Motor neuron (in vitro differentiated cells): ENCODE data around the gene RNF186. TPM values are rescaled to one million over a fixed set of nuclear protein-coding genes. Genes with fewer than 3 reads are reported as not detected.
"Not testable (repeated sequence)": the region's sequence is repeated elsewhere in the genome, so short reads cannot be mapped to it uniquely, and the experiment has no call there.

Experiments
- ATAC-seq, 8 experiments: fragments of 200-7000 bp; cut with Tn5 transposase; replicated peaks in 6 of 8; 2 replicates each; pipeline ENCODE4 v1.8.0; 2021; ENCODE audit warnings: mild to moderate bottlenecking in 8 of 8, moderate library complexity in 8 of 8
- H3K27ac ChIP-seq, 2 donors: fragments of 250-450 bp; sonication (Bioruptor Pico); 2 replicates each; pipeline ENCODE4 v1.9.0; 2021; ENCODE audit warnings: antibody characterized with exemption in 2 of 2, mild to moderate bottlenecking in 2 of 2, moderate library complexity in 1 of 2
- H3K4me1 ChIP-seq, 2 donors: fragments of 250-450 bp; sonication (Bioruptor Pico); replicated peaks in 1 of 2; 2 replicates each; pipeline ENCODE4 v1.6.1; 2021; ENCODE audit warnings: antibody characterized with exemption in 2 of 2, mild to moderate bottlenecking in 2 of 2, moderate library complexity in 1 of 2
- H3K4me3 ChIP-seq, 5 donors: fragments of 250-450 bp; sonication (Bioruptor Pico); 2 replicates each; pipeline ENCODE4 v1.9.0; 2021; ENCODE audit warnings: antibody characterized with exemption in 5 of 5, mild to moderate bottlenecking in 5 of 5, moderate library complexity in 4 of 5
- WGBS, 10 experiments: fragments of 450-650 bp; shearing (Covaris generic); methylation state at CpG; one replicate each; pipeline ENCODE4 v1.0.0; 2022; 5-methylcytosine and 5-hydroxymethylcytosine counted together
- in situ Hi-C, 9 experiments: fragments of 400-800 bp; cut with MboI; loops; one replicate each; pipeline ENCODE4 v1.15.0; 2021; ENCODE audit warnings: low sequenced_read_pairs in 9 of 9, low pct_unique_long_range_greater_than_20kb in 2 of 9; ENCODE audit not compliant: unreplicated experiment in 9 of 9
- total RNA-seq, 8 experiments: library from RNA; unstranded; fragments of 300-600 nt; gene quantifications; 2 replicates each; pipeline versions ENCODE4 v1.2.3 to v1.2.4, GENCODE V29; 2022

RNF186 gene
- total RNA-seq, 8 experiments from 2014 or later = 0.25 to 0.47 (median 0.31) TPM; not detected in 5

DNA sequence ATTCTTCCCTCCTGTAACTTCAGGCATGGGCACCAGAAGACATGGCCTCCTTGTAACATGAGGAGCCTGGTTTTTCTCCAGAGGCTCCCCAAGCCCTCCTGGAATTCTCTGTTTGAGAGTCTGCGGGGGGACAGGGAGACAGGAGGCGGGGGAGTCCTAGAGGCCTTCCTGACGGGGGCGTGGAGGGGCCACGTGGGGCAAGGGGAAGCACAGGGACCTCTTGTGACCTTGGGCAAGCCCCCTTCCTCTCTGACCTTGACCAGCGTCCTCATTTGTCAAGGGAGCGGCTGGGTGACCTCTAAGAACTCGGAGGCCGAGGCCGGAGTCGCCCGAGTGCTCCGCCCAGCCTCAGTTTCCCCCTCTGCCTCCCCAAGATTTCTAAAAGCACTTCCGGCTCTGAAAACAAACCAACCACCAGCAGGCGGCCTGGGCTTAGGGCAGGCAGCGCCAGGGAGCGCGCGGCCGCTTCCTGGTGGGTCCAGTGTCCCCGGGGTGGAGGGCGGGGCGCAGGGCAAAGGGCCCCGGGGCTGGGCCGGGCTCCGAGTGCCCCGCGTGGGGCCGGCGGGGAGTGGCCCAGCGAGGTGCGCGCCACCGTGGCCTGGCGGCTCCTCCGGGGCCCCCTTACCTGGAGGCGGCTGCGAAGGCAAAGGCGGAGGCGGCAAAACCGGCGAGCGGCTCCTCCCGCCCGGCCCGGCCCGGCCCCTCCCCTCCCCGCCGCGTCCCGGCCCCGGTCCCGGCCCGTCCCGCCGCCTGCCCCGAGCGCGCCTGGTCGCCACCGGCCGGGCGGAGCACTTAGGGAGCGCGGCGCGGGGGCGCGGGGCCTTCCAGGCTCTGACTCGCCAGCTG is 15.6 kb downstream of the RNF186 start, which contains the start of gene TMCO4:
TSS of gene TMCO4 (minus strand) at position 687 of the 846 bp plus-strand sequence. CDS start 19,158 bp downstream, outside the sequence.
- peaks cover 0 to 3% of the 10 kb centered on the region in 2 donors for H3K4me1 ChIP-seq
- H3K4me3 ChIP-seq = peak within 1 kb of the TSS; percentile 11 to 26 (median 20)
- ATAC-seq = peak; percentile 29 to 84 (median 64)
- H3K27ac ChIP-seq = no peak within 1 kb of the TSS
- in situ Hi-C loops = no loop called here
- 20 to 72% methylated on average over 1 to 2 of the region's 70 CpGs; no CpG with 5 or more reads in 8 of the 10 experiments for WGBS, 10 experiments

DNA sequence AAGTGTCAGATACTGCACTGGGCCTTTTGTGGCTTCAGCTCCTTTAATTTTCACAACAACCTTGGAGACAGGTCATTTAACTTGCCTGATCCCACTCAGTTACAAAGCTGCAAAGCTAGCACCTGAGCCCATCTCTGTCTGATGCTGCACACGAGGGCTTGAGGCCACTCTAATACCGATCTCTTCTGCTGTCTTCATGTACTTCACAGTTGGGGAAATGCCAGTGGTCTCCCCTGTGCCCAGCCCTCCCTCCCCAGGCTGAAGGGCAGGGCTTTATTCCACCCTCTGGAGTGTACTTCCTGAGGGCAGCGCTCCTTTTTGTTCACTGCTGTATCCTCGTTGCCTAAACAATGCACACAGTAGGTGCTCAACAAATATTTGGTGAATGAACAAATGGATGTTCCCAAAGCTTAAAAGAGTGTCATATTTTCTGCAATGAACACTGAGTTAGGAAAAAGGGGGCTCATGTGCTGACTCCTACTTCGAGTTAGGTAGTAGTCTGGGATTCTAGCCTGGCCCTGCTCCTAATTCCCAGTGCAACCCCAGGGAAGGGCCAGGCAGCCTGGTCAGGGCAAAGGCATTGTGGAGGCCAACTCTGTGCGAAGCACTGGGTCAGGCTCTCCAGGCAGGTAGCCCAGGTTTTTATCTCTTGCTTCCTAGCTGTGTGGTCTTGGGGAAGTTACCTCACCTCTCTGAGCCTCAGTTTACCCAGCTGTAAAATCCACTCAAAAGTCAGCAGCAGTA is 16.4 kb downstream of the RNF186 start:
- Histone ChIP-seq H3K4me3 (no peak overlapping the region), H3K4me1 (peaks cover 0 to 4% of the 10 kb centered on the region in 2 donors), H3K27ac (no peak overlapping the region)
- 70 to 100% (median 80%) methylated on average over 1 to 5 of the region's 6 CpGs; no CpG with 5 or more reads in 3 of the 10 experiments for WGBS, 10 experiments
- no peak for ATAC-seq
- in situ Hi-C loops = no loop called here

DNA sequence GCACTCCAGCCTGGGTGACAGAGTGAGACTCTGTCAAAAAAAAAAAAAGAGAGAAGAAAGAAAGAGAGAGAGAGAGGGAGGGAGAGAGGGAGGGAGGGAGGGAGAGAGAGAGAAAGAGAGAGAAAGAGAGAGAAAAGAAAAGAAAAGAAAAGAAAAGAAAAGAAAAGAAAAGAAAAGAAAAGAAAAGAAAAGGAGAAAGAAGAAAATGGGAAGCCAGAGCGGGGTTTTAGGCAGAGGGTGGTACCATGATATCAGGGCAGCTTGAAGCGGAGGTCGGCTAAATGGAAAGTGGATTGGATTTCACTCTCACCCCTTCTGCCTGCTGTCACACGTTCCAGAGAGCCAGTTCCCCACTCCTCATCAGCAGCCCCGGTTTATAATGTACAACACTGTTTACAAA is 17.3 kb downstream of the RNF186 start:
- ATAC-seq = no peak
- H3K4me3 ChIP-seq = no peak overlapping the region
- peaks cover 5 to 11% of the 10 kb centered on the region in 2 donors for H3K4me1 ChIP-seq
- no peak overlapping the region for H3K27ac ChIP-seq
- 50 to 100% (median 74%) methylated on average over 1 to 5 of the region's 5 CpGs; no CpG with 5 or more reads in 2 of the 10 experiments for WGBS, 10 experiments
- in situ Hi-C loops = no loop called here

DNA sequence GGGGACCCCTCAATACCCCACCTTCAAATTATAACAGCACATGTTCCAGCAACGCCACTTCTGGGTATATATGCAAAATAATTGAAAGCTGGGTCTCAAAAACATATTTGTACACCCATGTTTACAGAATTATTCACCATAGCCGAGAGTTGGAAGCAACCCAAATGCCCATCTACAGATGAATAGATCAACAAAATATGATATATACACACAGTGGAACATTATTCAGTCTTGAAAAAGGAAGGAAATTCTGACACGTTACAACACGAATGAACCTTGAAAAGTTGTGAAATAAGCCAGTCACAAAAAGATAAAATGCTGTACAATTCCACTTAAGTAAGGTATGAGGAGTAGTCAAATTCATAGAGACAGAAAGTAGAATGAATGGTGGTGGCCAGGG is 20.5 kb downstream of the RNF186 start:
- in situ Hi-C loops = no loop called here
- WGBS, 10 experiments = 60 to 100% (median 87%) methylated on average over 1 to 4 of the region's 4 CpGs
- H3K4me3 ChIP-seq = no peak overlapping the region
- peaks cover 5 to 11% of the 10 kb centered on the region in 2 donors for H3K4me1 ChIP-seq
- ATAC-seq = no peak
- no peak overlapping the region for H3K27ac ChIP-seq

DNA sequence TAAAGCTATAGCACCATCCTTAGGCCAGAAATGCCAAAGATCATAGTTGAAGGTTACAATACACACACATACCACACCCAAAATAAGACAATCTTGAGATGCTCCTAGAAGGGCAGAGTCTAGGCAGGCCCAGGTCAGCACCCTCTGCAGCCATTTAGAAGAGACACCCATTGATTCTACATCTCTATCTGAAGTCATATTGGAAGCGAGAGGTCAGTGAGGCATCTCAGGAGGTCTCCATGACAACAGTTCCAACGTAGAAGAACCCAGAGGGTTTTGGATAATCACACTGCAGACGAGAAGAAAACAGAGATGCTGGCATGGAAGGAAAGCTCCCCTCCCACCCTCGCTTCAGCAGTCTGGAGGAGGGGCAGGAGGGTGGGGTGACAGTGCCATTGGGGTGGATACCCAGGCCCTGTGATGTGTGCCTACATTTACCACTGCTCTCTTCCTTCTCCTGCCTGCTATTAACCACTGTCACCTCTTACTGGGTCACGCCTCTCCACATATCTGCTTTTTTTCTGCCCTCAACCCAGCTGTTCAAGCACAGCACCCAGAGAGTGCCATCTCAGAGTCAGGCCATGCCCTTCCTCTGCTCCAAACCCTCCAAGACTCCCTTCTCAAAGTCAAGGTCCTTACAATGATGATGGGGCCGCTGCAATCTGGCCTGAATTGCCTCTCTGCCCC is 21.6 kb downstream of the RNF186 start:
- ATAC-seq = peak in 2 of 8 experiments; percentile 23 to 34
- H3K4me1 ChIP-seq = peaks cover 5 to 7% of the 10 kb centered on the region in 2 donors
- no peak overlapping the region for H3K27ac ChIP-seq
- WGBS, 10 experiments = 20 to 100% (median 54%) methylated on average over 1 to 4 of the region's 6 CpGs; no CpG with 5 or more reads in 4 of the 10 experiments
- in situ Hi-C loops = no loop called here
- no peak overlapping the region for H3K4me3 ChIP-seq

DNA sequence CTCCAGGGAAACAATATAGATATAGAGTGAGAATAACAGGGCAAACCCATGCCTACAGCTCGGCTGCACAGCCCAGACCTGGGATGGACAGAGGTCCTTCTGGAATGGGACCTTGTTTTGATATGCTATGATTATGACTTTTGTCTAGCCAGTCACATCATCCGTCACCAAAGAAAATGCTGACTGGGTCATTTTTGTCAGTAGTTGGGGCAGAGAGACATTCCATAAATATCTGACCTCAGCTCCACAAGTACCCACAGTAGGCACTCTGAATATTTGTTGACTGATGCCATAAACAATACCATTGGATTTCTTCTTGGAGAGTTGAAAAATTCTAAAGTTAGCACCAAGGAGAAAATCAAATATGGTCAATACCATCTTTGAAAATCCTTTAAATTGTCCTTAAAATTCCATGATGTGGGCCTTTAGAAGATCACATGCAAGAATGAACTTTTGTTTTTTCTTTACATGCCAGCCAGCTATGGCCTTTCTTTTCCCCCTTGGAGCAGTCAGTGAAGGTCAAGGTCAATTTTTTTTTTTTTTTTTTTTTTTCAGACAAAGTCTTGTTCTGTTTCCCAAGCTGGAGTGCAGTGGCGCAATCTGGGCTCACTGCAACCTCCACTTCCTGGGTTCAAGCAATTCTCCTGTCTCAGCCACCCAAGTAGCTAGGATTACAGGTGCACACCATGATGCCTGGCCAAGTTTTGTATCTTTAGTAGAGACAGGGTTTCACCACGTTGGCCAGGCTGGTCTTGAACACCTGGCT is 22.7 kb downstream of the RNF186 start:
- peaks cover 5 to 7% of the 10 kb centered on the region in 2 donors for H3K4me1 ChIP-seq
- H3K27ac ChIP-seq = no peak overlapping the region
- ATAC-seq = no peak
- H3K4me3 ChIP-seq = no peak overlapping the region
- in situ Hi-C loops = no loop called here
- WGBS, 10 experiments = 40 to 100% (median 77%) methylated on average over 1 to 4 of the region's 4 CpGs; no CpG with 5 or more reads in 1 of the 10 experiments

DNA sequence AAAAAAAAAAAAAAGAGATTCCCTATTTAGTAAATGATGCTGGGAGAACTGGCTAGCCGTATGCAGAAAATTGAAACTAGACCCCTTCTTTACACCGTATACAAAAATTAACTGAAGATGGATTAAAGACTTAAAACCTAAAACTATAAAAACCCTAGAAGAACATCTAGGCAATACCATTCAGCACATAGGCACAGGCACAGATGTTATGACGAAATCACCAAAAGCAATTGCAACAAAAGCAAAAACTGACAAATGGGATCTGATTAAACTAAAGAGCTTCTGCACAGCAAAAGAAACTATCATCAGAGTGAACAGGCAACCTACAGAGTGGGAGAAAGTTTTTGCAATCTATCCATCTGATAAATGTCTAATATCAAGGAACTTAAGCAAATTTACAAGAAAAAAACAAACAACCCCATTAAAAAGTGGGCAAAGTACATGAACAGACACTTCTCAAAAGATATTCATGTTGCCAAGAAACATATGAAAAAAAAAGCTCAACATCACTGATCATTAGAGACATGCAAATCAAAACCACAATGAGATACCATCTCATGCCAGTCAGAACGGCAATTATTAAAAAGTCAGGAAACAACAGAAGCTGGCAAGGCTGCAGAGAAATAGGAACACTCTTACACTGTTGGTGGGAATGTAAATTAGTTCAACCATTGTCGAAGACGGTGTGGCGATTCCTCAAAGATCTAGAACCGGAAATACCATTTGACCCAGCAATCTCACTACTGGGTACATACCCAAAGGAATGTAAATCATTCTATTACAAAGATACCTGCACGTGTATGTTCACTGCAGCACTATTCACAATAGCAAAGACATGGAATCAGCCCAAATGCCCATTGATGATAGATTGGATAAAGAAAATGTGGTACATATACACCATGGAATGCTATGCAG is 24.8 kb downstream of the RNF186 start:
- H3K27ac ChIP-seq, ATAC-seq, H3K4me1 ChIP-seq, in situ Hi-C loops, H3K4me3 ChIP-seq: not testable (repeated sequence)
- 64 to 100% (median 83%) methylated on average over 1 to 9 of the region's 9 CpGs; no CpG with 5 or more reads in 1 of the 10 experiments for WGBS, 10 experiments

DNA sequence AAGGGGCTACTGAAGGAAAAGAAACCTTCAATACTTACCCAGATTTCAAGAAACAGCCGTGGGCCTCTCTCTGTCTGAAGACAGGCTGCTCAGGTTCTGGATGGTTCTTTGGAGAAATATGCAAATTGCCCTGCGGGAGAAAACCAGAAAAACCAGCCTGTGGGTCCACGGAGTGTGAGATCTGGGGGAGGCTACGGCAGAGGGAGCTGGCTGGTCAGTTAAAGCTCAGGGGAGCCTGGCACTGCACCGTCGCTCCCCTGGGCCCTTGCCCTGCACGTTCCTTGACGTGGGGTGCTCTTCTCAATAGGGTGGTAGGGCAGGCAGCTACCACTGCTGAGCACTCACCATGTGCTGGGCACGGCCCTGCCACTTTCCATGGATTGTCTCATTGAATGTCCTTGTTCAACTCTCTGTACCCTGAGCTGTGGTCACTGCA is 28.1 kb downstream of the RNF186 start:
- ATAC-seq = peak in 1 of 8 experiments; percentile 44
- WGBS, 10 experiments = 14 to 69% (median 46%) methylated on average over 1 to 8 of the region's 9 CpGs; no CpG with 5 or more reads in 2 of the 10 experiments
- in situ Hi-C loops = no loop called here
- H3K4me3 ChIP-seq = no peak overlapping the region
- H3K4me1 ChIP-seq = no peaks in the 10 kb centered on the region
- no peak overlapping the region for H3K27ac ChIP-seq

DNA sequence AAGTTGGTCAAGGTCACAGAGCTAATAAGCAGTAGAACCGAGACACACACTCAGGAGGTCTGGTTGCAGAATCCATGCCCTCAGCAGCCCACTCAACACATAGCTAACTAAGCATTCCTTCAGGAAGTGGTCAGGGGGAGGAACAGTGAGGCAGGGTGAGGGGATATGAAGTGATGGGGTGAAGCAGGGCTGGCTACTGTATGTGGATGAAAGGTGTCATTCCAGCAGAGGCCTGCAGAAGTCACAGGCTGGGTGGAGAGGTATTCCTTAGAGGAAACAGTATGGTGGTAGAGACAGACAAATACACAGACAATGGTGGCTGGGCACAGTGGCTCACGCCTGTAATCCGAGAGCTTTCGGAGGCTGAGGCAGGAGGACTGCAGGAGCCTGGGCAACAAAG is 29.4 kb downstream of the RNF186 start:
- in situ Hi-C loops = no loop called here
- WGBS, 10 experiments = 50 to 86% (median 70%) methylated on average over 1 to 3 of the region's 4 CpGs; no CpG with 5 or more reads in 5 of the 10 experiments
- no peak overlapping the region for H3K27ac ChIP-seq
- H3K4me3 ChIP-seq = no peak overlapping the region
- no peaks in the 10 kb centered on the region for H3K4me1 ChIP-seq
- no peak for ATAC-seq

DNA sequence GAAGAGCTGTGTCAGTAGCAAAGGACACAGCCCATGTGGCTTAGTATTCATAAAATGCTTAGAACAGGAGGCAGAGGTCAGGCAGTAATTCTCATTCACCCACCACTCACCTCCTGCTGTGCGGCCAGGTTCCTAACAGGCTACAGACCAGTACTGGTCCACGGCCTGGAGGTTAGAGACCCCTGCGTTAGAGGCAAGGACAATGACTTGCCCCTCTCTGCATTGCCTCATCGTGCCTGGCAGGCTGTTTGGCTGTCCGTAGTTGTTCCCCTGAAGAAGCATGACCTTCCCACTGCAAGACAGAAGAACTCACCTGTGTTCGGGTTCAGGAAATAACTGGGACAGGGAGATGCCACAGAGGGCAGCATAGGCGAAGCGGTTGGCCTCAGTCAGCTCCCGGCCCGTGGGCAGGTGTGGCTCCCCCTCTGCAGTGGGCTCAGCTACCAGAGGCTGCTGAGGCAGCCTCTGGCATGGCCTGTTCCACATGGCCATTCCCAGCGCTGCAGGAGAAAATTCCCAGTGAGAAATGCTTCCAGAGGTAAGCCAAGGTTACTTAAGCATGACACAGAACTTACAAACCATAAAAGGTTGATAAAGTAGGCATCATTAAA is 34.7 kb downstream of the RNF186 start:
- ATAC-seq = no peak
- in situ Hi-C loops = no loop called here
- no peak overlapping the region for H3K27ac ChIP-seq
- H3K4me1 ChIP-seq = no peaks in the 10 kb centered on the region
- H3K4me3 ChIP-seq = no peak overlapping the region
- WGBS, 10 experiments = 46 to 100% (median 60%) methylated on average over 1 to 10 of the region's 11 CpGs; no CpG with 5 or more reads in 3 of the 10 experiments

DNA sequence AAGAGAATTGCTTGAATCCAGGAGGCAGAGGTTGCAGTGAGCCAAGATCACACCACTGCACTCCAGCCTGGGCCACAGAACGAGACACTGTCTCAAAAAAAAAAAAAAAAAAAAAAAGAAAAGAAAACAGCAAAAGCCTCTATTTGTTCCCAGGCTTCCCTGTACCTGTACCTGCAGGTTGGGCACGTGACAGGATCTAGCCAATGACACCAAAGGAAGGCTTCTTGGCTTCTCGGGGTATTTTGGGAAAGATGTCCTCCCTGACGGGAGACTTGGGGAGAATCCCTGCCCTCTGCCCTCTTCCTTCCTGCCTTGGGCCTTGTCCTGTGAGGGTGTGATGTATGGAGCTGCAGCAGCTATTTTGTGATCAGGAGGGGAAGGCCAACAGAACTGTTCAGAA is 38.1 kb downstream of the RNF186 start:
- Histone ChIP-seq H3K4me3 (no peak overlapping the region), H3K4me1 (no peaks in the 10 kb centered on the region), H3K27ac (no peak overlapping the region)
- in situ Hi-C loops = no loop called here
- no peak for ATAC-seq
- 77 to 100% (median 87%) methylated on average over 1 to 4 of the region's 4 CpGs; no CpG with 5 or more reads in 2 of the 10 experiments for WGBS, 10 experiments
